HL-60 (cell line): ENCODE results near the gene CEBPB.
A peak's percentile ranks its signal among the peaks of the same experiment; 100 is the strongest.

ENCODE experiments used
- GABPA ChIP-seq: IDR thresholded peaks from 2 replicates; pipeline ENCODE4 v1.6.1; 2012; ENCODE audit warnings: low read depth
- POLR2AphosphoS5 ChIP-seq: IDR thresholded peaks from 2 replicates; pipeline ENCODE4 v1.6.1; 2012; ENCODE audit warnings: low read depth
- TF ChIP-seq, protein P1 (sequence below): IDR thresholded peaks from one replicate; pipeline ENCODE4 v1.5.1; 2011; ENCODE audit warnings: low read length, control low read depth, inconsistent platforms; ENCODE audit not compliant: insufficient read depth
- TF ChIP-seq, protein P2 (sequence below): IDR thresholded peaks from 2 replicates; pipeline ENCODE4 v1.6.1; 2012; ENCODE audit warnings: low read depth; ENCODE audit not compliant: insufficient replicate concordance

DNA sequence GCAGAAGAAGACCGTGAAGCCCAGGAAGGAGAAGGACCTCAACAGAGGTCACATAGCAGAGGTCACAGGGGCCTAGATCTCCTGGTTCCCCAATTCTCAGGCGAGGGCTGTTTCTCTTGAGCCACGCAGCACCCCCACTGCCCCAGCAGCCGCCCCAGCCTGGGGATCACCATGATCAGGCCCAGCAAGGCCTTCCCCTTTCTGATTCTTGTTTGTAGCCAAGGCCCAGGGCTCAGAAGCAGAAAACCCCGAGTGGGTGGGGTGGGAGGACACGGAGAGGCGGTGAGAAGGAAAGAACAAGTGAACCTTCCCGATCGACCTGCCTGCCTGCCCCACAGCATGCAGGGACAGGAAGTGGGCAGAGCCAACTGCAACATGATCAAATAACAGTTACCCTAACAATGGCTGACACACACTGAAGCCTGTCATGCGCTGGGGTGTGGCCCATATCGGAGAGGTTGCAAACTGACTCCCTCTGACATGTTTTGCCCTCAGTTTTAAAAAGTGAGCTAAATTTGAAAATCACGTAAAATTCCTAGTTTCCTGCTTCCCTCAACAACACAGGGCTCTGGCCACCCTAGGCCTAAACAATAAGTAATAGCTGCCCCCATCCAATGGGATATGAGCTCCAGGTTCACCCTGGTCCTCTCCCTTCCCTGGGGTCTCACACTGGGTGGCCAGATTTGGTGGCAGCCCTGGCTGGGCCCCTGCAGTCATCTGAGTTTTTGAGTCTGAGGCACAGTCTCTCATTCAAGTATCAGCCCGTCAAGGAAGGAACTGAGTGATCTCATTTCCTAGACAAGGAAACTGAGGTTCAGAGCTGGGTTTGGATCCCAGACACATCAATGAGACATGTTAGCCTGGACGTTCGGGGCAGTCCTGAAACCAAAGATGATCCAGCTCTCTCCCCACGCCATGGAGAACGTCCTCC, 43.6 kb upstream of the CEBPB start:
- TF ChIP-seq, protein P1, sequence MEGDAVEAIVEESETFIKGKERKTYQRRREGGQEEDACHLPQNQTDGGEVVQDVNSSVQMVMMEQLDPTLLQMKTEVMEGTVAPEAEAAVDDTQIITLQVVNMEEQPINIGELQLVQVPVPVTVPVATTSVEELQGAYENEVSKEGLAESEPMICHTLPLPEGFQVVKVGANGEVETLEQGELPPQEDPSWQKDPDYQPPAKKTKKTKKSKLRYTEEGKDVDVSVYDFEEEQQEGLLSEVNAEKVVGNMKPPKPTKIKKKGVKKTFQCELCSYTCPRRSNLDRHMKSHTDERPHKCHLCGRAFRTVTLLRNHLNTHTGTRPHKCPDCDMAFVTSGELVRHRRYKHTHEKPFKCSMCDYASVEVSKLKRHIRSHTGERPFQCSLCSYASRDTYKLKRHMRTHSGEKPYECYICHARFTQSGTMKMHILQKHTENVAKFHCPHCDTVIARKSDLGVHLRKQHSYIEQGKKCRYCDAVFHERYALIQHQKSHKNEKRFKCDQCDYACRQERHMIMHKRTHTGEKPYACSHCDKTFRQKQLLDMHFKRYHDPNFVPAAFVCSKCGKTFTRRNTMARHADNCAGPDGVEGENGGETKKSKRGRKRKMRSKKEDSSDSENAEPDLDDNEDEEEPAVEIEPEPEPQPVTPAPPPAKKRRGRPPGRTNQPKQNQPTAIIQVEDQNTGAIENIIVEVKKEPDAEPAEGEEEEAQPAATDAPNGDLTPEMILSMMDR = no peak
- TF ChIP-seq POLR2AphosphoS5 (peak; percentile 81), GABPA (no peak)
- TF ChIP-seq, protein P2, sequence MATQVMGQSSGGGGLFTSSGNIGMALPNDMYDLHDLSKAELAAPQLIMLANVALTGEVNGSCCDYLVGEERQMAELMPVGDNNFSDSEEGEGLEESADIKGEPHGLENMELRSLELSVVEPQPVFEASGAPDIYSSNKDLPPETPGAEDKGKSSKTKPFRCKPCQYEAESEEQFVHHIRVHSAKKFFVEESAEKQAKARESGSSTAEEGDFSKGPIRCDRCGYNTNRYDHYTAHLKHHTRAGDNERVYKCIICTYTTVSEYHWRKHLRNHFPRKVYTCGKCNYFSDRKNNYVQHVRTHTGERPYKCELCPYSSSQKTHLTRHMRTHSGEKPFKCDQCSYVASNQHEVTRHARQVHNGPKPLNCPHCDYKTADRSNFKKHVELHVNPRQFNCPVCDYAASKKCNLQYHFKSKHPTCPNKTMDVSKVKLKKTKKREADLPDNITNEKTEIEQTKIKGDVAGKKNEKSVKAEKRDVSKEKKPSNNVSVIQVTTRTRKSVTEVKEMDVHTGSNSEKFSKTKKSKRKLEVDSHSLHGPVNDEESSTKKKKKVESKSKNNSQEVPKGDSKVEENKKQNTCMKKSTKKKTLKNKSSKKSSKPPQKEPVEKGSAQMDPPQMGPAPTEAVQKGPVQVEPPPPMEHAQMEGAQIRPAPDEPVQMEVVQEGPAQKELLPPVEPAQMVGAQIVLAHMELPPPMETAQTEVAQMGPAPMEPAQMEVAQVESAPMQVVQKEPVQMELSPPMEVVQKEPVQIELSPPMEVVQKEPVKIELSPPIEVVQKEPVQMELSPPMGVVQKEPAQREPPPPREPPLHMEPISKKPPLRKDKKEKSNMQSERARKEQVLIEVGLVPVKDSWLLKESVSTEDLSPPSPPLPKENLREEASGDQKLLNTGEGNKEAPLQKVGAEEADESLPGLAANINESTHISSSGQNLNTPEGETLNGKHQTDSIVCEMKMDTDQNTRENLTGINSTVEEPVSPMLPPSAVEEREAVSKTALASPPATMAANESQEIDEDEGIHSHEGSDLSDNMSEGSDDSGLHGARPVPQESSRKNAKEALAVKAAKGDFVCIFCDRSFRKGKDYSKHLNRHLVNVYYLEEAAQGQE = no peak
